Measurements from ENCODE around the gene NHLRC4.
"Not testable (repeated sequence)": the region's sequence is repeated elsewhere in the genome, so short reads cannot be mapped to it uniquely, and the experiment has no call there.

NHLRC4 gene

DNA sequence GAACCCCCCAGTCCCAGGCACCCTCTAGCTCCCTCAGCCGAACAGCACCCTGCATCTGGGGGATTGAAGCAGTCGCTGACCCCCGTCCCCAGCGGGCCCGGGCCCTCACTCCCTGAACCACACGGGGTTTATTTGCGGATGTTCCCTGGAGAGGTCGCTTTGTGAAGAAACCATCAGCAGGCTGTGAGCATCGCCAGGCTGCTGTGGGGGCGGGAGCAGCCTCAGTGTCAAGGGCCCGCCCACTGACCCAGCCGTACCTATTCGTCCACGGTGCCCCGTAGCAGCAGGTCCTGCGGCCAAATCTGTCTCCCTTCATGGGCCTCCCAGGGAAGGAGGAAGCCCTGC lies 16.6 kb downstream of the NHLRC4 start:
- DNase-seq (ENCODE audit: low read depth): no peak

DNA sequence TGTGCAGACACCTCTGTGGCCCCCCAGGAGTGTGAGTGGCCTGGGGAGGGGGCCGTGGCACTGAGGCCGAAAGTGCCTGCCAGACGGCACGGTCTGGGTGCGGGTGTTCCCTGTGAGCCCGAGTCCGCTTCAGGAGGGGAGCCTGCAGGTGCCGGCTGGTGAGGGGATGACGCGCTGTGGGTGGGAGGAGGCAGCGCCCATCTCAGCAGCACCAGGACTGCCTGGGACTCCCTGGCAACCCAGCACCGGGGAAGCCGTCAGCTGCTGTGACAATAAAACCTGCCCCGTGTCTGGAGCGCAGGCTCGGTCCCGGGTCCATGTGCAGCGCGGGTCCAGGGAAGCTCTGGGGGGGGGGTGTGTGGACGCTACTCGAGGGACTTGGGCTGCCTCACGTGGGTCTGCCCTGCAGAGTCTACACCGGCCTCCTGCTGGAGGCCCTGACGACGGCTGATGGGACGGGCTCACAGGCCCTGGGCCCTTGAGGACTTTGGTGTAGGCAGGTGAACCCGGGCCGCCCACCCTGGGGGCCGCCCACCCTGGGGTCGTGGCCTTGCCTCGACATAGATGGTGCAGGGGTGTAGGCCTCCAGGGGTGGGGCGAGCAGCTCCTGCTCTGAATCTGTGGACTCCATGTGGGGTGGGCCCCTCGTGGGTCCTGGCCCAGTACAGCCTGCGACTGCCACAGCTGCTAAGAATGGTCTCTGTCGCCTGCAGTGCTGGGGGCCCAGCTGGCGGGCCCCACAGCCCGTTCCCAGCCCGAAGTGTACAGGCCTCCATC lies 17.2 kb downstream of the NHLRC4 start:
- DNase-seq (ENCODE audit: low read depth): no peak

DNA sequence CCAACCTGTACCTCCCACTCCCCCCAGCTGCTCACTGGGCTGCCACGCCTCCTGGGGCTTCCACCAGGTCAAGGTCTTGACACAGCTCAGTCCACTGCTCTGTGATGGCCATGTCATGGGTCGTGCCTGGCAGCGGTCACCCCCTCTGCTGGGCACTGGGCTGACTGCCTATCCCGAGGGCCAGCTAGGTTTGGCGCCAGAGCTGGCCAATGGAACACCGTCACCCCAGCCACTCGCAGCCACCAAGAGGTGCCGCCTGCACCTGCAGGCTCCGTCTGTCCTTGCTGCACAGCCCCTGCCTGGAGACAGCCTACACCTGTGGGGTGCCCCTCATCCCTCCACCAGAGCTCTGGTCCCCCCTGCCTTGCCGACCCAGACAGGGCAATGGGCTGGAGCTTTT lies 18.5 kb downstream of the NHLRC4 start:
- no peak for DNase-seq (ENCODE audit: low read depth)

DNA sequence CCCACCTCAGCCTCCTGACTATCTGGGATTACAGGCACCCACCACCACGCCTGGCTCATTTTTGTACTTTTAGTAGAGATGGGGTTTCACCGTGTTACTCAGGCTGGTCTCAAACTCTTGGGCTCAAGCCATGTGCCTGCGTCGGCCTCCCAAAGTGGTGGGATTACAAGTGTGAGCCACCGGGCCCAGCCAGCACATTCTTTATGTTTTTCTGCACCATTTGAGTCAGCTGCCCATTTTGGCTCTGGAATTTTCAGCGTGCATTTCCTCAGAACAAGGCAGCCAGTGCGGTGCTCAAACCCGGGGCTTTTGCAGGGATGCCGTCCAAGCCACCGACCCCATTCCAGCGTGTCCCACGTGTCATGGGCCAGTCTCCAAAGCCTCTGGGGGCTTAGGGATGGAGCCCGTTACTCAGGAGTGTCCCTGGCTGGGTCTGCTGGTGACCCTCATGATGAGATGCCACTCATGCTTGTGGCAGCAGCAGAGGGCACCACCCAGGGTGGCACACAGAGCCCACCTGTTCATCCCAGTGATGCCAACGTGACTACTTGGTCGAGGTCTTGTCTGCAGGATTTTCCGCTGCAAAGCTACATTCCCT lies 19.3 kb downstream of the NHLRC4 start:
- DNase-seq (ENCODE audit: low read depth): no peak

DNA sequence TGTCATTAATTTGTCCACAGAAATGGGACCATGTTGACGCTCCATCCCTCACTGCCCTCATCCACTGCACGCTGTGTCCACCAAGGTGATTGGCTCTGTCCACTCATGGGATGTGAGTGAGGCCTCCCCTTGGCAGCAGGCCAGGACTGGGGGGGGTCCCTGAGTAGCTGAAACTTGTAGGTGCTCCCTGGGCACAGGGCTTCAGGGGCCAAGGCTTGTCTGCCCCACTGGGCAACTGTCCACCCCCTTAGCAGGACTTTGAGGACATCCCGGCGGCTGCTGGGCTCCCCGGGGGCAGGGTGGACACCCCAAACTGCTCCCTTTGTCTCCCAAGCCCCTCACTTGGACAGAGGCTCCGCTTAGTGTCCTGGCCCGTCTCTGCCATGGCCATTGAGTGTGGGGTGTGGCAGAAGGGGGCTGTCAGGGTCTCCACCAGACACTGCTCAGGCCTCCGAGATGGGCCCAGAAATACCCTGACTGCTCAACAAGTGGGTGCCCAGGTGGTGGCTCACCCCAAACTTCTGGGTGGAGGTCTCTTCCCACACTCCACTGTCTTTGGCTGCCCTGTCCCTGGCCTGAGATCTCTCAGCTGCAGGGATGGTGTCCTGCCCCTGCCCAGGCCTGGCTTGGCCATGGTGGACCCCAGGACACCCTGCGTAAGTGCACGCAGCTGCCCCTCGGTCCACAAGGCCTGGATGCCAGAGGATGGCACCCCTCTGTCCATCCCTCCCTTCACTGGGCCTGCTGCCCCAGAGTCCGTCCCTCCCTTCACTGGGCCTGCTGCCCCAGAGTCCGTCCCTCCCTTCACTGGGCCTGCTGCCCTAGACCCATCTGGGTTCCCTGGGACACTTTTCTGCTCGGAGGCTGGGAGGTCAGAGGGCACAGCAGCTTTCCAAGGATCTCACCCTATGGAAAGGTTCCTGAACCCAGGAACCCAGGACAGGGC lies 20.1 kb downstream of the NHLRC4 start:
- no peak for DNase-seq (ENCODE audit: low read depth)

DNA sequence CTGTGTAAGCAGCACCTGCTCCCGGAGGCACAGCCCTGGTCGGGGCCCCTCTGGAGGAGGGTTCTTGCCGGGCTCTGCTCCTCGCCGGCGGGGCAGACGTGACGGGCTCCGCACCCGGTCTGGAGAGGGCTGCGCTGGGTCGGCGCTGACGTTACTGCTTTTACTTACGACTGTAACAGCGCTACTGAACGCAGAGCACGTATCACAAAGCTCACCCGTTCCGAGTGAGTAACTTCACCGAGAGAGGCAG lies 21.8 kb downstream of the NHLRC4 start:
- no peak for DNase-seq (ENCODE audit: low read depth)

DNA sequence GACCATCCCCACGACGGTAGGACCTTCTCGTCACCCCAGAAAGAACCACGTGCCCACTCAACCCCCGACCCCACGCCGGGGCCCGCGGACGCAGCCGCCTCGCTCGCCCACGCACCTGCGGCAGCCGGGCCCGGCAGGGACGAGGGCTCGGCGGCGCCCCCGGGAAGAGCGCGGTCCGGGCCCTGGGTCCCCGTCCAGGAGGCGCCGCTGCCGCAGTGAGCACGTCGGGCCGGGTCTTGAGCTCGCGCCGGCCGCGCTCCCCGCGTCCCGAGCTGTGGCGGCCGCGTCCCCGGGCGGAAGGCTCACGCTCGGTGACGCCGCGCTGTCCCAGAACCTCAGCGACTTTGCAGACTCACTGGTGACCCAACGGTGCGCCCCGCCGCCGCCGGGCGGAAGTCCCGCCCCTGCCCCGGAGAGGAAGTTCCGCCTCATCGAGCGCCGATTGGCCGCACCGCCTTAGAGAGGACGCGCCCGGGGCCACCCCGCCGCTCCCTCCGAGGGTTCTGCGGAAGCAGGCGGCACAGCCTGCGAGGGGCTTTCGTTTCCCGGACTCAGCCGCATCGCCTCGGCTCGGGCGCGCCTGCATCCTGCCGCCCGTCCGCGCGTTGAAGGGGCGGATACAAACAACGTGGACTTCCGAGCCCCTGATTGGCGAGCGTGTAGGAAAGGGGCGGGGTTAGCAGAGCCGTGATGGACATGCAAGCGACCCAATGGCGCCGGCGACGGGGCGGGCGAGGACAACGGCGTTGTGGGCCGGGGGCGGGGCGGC lies 22.3 kb downstream of the NHLRC4 start:
- DNase-seq (ENCODE audit: low read depth): peak; percentile 81

DNA sequence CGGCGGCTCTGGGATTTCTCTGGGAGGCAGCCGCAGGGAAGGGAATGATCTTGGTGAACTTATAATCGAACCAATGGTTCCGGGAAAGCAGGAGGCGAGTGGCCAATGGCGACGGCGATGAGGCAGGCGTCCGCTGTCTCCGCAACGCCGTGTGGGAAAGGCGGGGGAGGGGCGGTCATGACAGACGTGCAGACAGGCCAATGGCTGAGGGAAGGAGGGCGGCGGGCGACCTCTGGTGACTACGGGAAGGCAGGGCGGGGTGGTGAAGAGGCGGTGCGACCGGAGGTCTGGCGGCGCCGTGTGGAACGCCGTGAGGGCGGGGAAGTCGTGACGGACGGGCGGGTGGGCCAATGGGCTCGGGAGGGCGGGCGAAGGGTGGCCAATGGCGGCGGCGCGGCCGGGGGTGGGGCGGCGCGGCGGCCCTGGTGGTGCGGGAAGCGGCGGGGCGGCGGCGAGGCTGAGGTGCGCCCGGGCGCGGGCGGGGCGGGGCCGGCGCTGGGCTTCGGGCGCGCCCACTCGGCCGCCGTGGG lies 22.9 kb downstream of the NHLRC4 start, which contains the start of gene RAB40C:
Gene RAB40C, plus strand, starts transcription at position 409 of the 530 bp plus-strand sequence. CDS start 226 bp downstream, outside the sequence.
- DNase-seq (ENCODE audit: low read depth): peak; percentile 87

DNA sequence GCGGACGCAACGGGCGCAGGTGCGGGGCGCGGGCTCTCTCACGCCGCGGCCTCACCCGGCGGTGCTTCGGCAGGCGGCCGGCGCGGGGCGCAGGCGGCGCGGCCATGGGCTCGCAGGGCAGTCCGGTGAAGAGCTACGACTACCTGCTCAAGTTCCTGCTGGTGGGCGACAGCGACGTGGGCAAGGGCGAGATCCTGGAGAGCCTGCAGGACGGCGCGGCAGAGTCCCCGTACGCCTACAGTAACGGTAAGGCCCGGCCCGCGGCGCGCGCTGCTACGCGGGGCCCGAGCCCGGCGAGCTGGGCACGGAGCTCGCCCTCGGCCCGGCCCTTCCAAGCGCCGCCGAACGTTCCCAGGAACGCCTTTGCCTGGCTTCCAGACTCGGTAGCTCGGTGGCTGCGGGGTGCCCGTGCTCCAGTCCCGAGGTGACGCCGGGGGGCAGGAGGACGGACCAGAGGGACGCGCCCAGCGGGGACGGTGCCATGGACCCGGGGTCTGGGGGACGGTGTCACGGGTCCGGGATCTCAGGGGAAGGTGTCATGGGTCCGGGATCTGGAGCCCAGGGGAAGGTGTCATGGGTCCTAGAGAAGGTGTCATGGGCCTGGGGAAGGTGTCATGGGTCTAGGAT lies 23.5 kb downstream of the NHLRC4 start:
- no peak for DNase-seq (ENCODE audit: low read depth)

DNA sequence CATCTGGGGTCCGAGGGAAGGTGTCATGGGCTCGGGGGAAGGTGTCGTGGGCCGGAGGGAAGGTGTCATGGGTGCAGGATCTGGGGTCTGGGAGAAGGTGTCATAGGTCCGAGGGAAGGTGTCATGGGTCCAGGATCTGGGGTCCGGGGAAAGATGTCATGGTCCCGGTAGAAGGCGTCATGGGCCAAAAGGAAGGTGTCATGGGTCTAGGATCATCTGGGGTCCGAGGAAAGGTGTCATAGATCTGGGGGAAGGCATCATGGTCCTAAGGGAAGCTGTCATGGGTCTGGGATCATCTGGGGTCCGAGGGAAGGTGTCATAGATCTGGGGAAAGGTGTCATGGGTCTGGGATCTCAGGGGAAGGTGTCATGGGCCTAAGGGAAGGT lies 24.0 kb downstream of the NHLRC4 start:
- no peak for DNase-seq (ENCODE audit: low read depth)

DNA sequence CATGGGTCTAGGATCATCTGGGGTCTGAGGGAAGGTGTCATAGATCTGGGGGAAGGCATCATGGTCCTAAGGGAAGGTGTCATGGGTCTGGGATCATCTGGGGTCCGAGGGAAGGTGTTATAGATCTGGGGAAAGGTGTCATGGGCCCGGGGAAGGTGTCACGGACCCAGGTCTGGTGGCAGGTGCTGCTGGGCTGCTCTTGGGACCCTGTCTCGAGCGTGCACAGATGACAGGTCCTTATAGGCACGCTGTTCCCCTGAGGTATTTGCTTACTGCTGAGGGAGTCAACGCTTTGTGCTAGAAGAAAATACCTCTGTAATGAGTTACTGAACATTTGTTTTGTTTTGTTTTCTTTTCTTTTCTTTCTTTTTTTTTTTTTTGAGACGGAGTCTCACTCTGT lies 24.4 kb downstream of the NHLRC4 start:
- DNase-seq (ENCODE audit: low read depth): no peak

DNA sequence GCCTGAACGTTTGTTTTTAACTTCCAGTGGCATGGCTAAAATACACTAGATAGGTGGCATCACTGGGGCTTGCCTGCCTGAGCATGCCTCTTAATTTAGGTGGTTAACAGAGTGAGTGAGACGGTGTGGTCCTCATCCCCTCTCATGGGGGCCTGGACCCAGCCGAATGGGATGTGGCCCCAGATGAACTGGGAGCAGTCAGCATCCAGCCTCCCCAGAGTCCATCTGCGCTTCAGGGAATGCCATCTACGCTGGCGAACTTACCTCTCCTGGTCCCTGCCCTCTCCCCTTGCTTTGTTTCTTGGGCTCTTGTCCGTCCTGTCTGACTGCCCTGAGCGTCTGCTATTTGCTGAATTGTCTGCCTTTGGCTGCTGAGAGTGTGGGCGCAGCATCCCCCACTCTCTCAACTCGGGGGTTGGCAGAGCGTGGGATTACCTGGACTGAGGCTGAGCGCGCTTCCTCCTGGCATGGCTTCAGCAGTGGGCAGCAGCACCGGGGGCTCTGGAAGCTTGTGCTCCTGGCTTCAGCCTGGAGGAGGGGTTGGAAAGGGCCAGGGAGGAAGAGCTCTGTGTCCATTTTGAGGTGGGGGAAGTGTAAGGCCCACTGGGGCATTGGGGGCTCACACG lies 25.2 kb downstream of the NHLRC4 start:
- no peak for DNase-seq (ENCODE audit: low read depth)

DNA sequence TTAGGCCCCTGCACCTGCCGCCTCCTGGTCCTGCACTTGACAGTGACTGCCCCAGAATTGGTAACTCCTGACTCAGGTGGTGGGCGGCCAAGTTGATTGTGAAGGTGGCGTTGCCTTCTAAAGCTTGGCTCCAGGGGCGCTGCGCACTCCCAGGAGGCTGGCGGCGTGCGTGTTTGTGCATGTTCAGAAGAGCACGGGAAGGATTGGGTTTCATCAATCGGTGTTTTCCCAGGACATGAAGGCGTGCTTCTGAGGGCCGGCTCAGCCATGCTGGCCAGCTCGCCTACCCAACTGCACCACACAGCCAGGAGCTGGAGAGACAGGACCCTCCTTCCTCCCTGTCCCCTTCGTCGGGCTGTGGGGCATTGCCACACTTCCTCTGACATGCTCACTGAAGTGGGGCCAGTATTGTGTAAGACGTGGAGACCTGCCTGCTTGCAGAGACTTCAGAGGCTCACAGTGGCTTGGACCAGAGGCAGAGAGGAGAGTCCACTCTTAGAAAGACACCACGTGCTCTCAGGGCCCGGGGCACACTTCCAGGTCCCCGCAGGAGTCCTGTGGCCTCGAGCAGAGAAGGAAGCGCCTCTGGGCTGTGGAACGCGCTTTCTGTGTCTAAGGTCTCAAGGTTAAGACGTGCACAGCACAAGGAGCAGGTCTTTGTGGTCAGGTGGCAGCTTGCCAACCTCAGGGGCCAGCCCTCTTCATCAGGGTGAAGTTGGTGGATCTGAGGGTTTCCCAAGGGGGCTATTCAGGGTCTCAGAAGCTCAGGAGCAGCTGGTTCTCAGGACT lies 25.9 kb downstream of the NHLRC4 start:
- DNase-seq (ENCODE audit: low read depth): no peak

DNA sequence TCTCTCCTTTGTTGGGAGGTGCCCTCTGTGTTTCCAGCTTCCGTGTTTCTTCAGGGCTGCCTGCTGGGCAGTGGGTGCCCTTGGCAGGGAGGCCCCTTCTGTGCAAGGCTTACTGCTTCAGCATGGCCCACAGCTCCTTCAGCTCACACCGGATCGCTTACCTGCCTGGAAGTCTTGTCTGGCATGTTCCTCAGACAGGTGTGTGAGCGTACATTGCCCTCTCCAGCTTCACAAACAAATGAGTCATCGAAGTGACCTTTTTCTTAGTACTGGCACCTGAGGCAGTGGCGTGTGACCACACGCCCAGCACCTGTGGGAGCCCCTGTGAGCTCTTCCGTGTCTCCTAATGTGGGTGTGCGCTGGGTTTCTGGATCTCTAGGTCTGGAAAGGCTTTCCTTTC lies 26.6 kb downstream of the NHLRC4 start:
- no peak for DNase-seq (ENCODE audit: low read depth)

DNA sequence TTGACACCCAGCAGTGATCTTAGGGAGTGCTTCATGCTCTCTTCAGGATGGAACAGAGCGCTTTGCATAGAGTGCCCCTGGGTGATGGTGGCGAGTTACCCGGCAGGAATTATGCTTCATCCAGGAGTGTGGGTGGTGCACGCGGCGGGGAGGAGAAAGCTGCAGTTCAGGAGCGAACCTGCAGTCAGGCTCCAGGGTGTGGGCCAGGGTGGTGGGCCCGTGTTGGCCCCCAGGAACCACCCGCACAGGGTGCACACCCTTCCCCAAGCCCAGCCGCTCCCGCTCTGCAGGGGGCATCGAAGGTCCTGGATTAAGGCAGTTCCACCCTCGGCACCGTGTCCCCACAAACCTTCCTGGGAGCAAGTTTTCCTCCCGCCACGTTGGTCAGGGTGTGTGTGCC lies 27.0 kb downstream of the NHLRC4 start:
- no peak for DNase-seq (ENCODE audit: low read depth)

DNA sequence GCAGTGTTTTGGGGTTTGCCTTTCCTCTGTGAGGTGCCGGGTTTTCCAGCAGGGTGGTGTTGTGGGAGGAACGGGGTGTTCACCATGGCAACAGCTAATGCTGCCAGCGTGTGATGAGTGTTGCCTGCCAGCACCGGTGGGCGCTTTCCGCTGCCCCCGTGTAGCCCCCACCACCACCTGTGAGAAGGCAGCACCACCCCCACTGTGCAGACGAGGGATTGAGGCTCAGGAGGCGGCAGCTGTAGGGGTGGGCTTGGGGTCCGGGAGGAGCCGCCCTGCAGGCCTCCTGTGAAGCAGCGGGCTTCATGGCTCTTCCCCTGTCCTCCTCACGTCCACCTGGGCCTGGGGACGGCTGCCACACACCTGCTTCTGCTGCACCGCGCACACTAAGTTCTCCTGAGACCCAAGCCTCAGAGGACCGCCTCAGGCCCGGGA lies 28.3 kb downstream of the NHLRC4 start:
- no peak for DNase-seq (ENCODE audit: low read depth)

DNA sequence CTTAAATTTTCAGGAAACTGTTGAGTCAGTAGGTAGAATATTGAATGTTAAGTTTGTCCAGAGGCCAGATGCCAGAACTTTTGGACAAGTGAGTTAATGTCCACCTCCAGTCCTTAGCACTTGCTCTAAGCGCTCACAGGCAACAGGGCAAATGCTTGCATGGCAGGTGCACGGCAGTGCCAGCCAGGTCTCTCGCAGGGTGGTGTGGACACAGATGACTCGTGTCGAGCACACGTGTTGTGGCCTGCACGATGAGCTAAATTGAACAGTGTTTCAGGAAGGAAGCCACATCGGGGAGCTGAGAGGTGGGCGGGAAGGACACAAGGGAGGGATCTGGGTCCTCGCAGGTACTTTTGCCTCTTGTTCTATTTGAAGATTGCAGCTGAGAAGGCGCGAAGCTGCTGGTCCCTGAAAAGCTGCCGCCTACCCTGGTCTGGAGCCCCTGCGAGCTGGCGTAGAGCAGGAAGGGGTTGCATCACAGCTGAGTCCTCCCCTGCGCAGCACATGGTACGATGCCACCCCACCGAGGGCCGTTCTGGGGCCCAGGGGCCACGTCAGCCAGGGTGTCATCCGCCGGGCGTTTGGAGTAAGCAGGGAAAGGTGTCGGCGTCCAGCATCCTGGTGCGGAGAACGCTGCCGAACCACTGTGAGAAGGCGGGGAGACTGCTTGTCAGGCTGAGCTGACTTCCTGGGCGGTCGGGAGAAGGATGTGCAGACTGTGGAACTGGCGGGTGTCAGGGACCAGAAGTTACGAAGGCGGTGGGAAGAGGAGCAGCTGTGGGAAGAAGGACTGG lies 29.3 kb downstream of the NHLRC4 start:
- DNase-seq (ENCODE audit: low read depth): no peak

DNA sequence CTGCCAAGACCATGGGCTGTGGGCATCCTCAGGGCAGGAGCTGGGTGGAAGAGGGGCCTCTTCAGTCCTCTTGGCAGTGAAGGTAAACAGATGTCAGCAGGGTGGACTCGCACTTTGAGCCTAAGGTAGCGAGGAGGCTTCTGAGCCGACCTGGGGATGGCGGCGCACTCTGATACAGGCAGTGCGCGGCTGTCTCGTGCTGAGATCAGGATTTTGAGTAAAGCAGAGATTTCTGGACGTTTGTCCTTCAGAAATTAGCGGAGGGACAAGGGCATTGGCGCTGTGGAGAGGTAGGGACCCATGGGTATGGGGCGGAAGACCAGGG lies 29.9 kb downstream of the NHLRC4 start:
- no peak for DNase-seq (ENCODE audit: low read depth)

DNA sequence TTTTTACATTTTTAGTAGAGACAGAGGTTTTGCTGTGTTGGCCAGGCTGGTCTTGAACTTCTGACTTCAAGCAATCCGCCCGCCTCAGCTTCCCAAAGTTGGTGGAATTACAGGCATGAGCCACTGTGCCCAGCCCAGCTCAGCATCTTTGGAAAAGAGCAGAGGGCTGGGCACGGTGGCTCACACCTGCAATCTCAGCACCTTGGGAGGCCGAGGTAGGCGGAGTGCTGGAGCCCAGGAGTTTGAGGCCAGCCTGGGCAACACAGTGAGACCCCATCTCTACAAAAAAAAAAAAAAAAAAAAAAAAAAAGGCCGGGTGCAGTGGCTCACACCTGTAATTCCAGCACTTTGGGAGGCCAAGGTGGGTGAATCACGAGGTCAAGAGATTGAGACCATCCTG lies 30.9 kb downstream of the NHLRC4 start:
- not testable (repeated sequence) for DNase-seq (ENCODE audit: low read depth)

All from HS-5 (cell line).